Breast epithelium (tissue), 4 donors: ENCODE measurements around the gene C19orf47. TPM values are rescaled to one million over a fixed set of nuclear protein-coding genes. Genes with fewer than 3 reads are reported as not detected.

Experiments used
- DNase-seq, 2 donors: peaks; one replicate each; pipeline ENCODE4 v3.0.0-alpha.2; 2019; ENCODE audit warnings: low spot score in 2 of 2
- H3K27ac ChIP-seq, 2 donors: fragments of 200-600 bp; sonication (generic) in 1 of 2; one replicate each; pipeline ENCODE4 v1.5.1; 2016 to 2019; ENCODE audit warnings: mild to moderate bottlenecking in 1 of 2
- H3K27me3 ChIP-seq, 2 donors: fragments of 200-600 bp; sonication (generic) in 1 of 2; one replicate each; pipeline versions ENCODE4 v1.5.1 to v1.6.0; 2017 to 2019; ENCODE audit warnings: control low read depth in 1 of 2, mild to moderate bottlenecking in 1 of 2
- H3K36me3 ChIP-seq: fragments of 200-600 bp; one replicate; pipeline ENCODE4 v1.5.1; 2019
- H3K4me1 ChIP-seq, 2 donors: fragments of 200-600 bp; sonication (generic); one replicate each; pipeline ENCODE4 v1.5.1; 2016 to 2019; ENCODE audit warnings: control low read depth in 1 of 2
- H3K4me3 ChIP-seq, 3 donors: fragments of 200-600 bp; sonication (generic); 1 replicate in 2 of 3; 2 replicates in 1 of 3; pipeline ENCODE4 v1.5.1; 2016 to 2019; ENCODE audit warnings: mild to moderate bottlenecking in 3 of 3, moderate library complexity in 2 of 3
- H3K9me3 ChIP-seq, 2 donors: fragments of 200-600 bp; sonication (generic) in 1 of 2; one replicate each; pipeline ENCODE4 v1.5.1; 2016 to 2019; ENCODE audit warnings: control low read depth in 1 of 2
- CTCF ChIP-seq, 3 donors: fragments of 450-650 bp; IDR thresholded peaks; one replicate each; pipeline ENCODE4 v1.5.1; 2016 to 2017; ENCODE audit warnings: antibody characterized with exemption in 3 of 3, mild to moderate bottlenecking in 3 of 3, moderate library complexity in 3 of 3
- POLR2A ChIP-seq: fragments of 450-650 bp; IDR thresholded peaks from one replicate; pipeline ENCODE4 v1.6.1; 2016; ENCODE audit warnings: antibody characterized with exemption, mild to moderate bottlenecking, moderate library complexity
- POLR2AphosphoS5 ChIP-seq, 3 donors: sonication (generic); formaldehyde crosslinking; IDR thresholded peaks; one replicate each; pipeline ENCODE4 v1.6.1; 2017; ENCODE audit warnings: antibody characterized with exemption in 3 of 3
- intact Hi-C: fragments of 100-400 bp; cut with DNase I; formaldehyde crosslinking; loops from one replicate; pipeline ENCODE4 v1.15.1; 2023; ENCODE audit warnings: low total_unique reads
- total RNA-seq, 3 donors: library from RNA; depleted of rRNA; stranded (reverse); fragments of >200 nt; gene quantifications; one replicate each; pipeline ENCODE4 v1.1.0, GENCODE V29; 2016

C19orf47 gene
- total RNA-seq, 3 donors from 2014 or later, result 6.7 to 13.0 (median 10.2) TPM

- H3K27ac ChIP-seq, result peak overlapping the region in 1 of 2 donors; percentile 46
- H3K27me3 ChIP-seq, result no peaks in the 10 kb centered on the region
- no peaks in the 10 kb centered on the region for H3K9me3 ChIP-seq
- H3K4me3 ChIP-seq, result no peak overlapping the region
- no peak for TF ChIP-seq POLR2A
- TF ChIP-seq CTCF (IDR thresholded peaks at IDR 0.05), result no peak
- TF ChIP-seq POLR2AphosphoS5 (IDR thresholded peaks at IDR 0.05), result no peak
- intact Hi-C loops, result no loop called here
- DNase-seq, result no peak
- H3K36me3 ChIP-seq, result no peaks in the 10 kb centered on the region
- no peaks in the 10 kb centered on the region for H3K4me1 ChIP-seq
Measured at GRCh38 chr19:40303765-40304164, 44.4 kb downstream of the C19orf47 start.

- peak overlapping the region; percentile 49 to 50 for H3K27ac ChIP-seq
- no peaks in the 10 kb centered on the region for H3K9me3 ChIP-seq
- TF ChIP-seq POLR2A (no peak), POLR2AphosphoS5 (IDR thresholded peaks at IDR 0.05) (no peak), CTCF (IDR thresholded peaks at IDR 0.05) (no peak)
- DNase-seq, result no peak
- no peaks in the 10 kb centered on the region for H3K36me3 ChIP-seq
- H3K27me3 ChIP-seq, result no peaks in the 10 kb centered on the region
- H3K4me3 ChIP-seq, result no peak overlapping the region
- intact Hi-C loops, result no loop called here
- no peaks in the 10 kb centered on the region for H3K4me1 ChIP-seq
Measured at GRCh38 chr19:40302224-40303011, 45.8 kb downstream of the C19orf47 start.

DNA sequence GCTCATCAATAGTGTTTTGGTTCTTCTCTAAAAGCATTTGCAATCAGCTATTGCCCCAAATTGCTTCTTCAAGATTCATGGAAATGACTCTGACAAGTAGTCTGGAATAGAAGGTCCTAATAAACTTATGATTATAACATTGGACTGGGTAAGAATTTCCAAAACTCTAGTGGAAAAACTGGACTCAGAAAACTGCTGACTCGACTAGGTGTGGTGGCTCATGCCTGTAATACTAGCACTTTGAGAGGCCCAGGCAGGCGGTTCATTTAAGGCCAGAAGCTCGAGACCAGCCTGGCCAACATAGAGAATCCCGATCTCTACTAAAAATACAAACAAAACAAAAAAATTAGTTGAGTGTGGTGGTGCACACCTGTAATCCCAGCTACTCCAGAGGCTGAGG is 47.5 kb downstream of the C19orf47 start:
- Histone ChIP-seq H3K27ac (no peak overlapping the region), H3K36me3 (no peaks in the 10 kb centered on the region), H3K9me3 (no peaks in the 10 kb centered on the region), H3K27me3 (no peaks in the 10 kb centered on the region), H3K4me3 (no peak overlapping the region), H3K4me1 (no peaks in the 10 kb centered on the region)
- TF ChIP-seq POLR2AphosphoS5 (IDR thresholded peaks at IDR 0.05) (no peak), POLR2A (no peak), CTCF (IDR thresholded peaks at IDR 0.05) (no peak)
- intact Hi-C loops, result no loop called here
- no peak for DNase-seq

- Histone ChIP-seq H3K4me3 (no peak overlapping the region), H3K4me1 (no peaks in the 10 kb centered on the region), H3K36me3 (no peaks in the 10 kb centered on the region), H3K27me3 (no peaks in the 10 kb centered on the region), H3K27ac (no peak overlapping the region), H3K9me3 (no peaks in the 10 kb centered on the region)
- no peak for DNase-seq
- TF ChIP-seq CTCF (IDR thresholded peaks at IDR 0.05), result no peak
- TF ChIP-seq POLR2A, result no peak
- no peak for TF ChIP-seq POLR2AphosphoS5 (IDR thresholded peaks at IDR 0.05)
- intact Hi-C loops, result no loop called here
Measured at GRCh38 chr19:40298026-40298425, 50.2 kb downstream of the C19orf47 start.

GRCh38 chr19:40294560-40294959 is 53.6 kb downstream of the C19orf47 start:
- H3K36me3 ChIP-seq, result no peaks in the 10 kb centered on the region
- H3K27me3 ChIP-seq, result no peaks in the 10 kb centered on the region
- TF ChIP-seq POLR2A (no peak), CTCF (IDR thresholded peaks at IDR 0.05) (no peak), POLR2AphosphoS5 (IDR thresholded peaks at IDR 0.05) (no peak)
- no peak for DNase-seq
- intact Hi-C loops, result no loop called here
- no peaks in the 10 kb centered on the region for H3K9me3 ChIP-seq
- no peaks in the 10 kb centered on the region for H3K4me1 ChIP-seq
- H3K4me3 ChIP-seq, result no peak overlapping the region
- H3K27ac ChIP-seq, result no peak overlapping the region
